ENCODE data around the gene HTT. TPM values are rescaled to one million over a fixed set of nuclear protein-coding genes. Genes with fewer than 3 reads are reported as not detected.

HTT gene
- total RNA-seq, 1 experiment from 2014 or later = 37.4 TPM

- no peak for TF ChIP-seq POLR2A (IDR thresholded peaks at IDR 0.05; ENCODE audit: borderline replicate concordance, extremely low read depth, insufficient read depth, insufficient read length)
These were observed 187.9 kb downstream of the HTT start (continued) for GRCh38 chr4:3262208-3263052.

DNA sequence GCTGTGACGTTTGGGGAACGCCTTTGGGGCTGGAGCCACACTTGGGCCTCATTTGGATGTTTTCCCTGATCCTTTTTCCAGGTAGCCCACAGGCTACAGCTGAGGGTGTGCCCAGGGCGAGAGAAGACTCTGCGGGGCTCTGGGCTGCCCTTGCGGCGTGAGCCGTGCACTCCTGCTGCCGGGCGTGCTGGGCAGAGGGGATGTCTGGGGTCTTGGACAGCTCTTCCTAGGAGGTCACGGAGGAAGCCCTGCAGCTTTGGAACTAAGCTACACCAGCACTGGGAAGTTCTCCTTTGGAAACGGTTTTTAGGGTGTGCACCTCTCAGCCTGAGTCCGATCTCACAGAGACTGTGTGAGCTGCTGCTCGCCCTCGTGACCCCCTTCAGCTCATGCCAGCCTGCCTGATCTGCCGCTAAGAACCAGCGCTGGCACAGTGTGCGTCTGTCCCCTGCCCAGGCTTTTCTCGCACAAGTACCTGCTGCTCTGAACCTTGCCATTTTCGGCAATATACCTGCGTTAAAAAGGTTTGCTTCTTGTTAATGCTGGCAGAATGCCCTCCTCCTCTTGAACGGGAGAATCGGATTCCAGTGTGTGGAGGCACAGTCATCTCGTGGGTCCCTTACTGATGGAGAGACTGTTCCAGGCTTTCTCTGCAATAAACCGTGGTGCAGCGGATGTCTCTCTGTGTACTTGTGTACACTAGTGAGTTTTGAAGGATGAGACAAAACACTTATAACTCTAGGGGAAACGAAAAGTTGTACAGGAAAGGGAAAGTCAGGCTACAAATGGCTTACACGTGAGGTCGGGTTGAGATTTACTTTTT, 188.8 kb downstream of the HTT start:
- ChIA-PET RAD21 (ENCODE audit: low non-redundant PET in 1 of 2, low total read pairs in 2 of 2, uncharacterized antibody in 2 of 2, unreplicated experiment in 2 of 2) (no interaction called here), POLR2A (no interaction called here), CTCF (no interaction called here)
- intact Hi-C loops (cut with micrococcal nuclease) = no loop called here
- DNase-seq (ENCODE audit: low read depth, low spot score) (no peak), ATAC-seq (no peak)
- no peaks in the 10 kb centered on the region for H3K9me3 ChIP-seq (ENCODE audit: control insufficient read depth in 1 of 2, insufficient read depth in 1 of 2, low read depth in 1 of 2, low read length in 2 of 2)
- H2AFZ ChIP-seq (ENCODE audit: low read depth, low read length, poor library complexity, severe bottlenecking) = no peak overlapping the region
- H3K4me3 ChIP-seq (replicated peaks in 1 of 2; ENCODE audit: low read depth in 1 of 2, low read length in 2 of 2) = no peak overlapping the region
- H3K79me2 ChIP-seq (ENCODE audit: insufficient read depth, low read length) = no peaks in the 10 kb centered on the region
- H3K27me3 ChIP-seq (ENCODE audit: insufficient read depth, low read length) = 0 out of 2 replicates have a peak, but pooled peaks cover 2% of the 10 kb centered on the region
- TF ChIP-seq, protein P1, sequence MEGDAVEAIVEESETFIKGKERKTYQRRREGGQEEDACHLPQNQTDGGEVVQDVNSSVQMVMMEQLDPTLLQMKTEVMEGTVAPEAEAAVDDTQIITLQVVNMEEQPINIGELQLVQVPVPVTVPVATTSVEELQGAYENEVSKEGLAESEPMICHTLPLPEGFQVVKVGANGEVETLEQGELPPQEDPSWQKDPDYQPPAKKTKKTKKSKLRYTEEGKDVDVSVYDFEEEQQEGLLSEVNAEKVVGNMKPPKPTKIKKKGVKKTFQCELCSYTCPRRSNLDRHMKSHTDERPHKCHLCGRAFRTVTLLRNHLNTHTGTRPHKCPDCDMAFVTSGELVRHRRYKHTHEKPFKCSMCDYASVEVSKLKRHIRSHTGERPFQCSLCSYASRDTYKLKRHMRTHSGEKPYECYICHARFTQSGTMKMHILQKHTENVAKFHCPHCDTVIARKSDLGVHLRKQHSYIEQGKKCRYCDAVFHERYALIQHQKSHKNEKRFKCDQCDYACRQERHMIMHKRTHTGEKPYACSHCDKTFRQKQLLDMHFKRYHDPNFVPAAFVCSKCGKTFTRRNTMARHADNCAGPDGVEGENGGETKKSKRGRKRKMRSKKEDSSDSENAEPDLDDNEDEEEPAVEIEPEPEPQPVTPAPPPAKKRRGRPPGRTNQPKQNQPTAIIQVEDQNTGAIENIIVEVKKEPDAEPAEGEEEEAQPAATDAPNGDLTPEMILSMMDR (IDR thresholded peaks at IDR 0.05 in 2 of 3, conservative IDR thresholded peaks at IDR 0.05 in 1 of 3; ENCODE audit: borderline replicate concordance in 1 of 3, insufficient read depth in 1 of 3, low read depth in 2 of 3, low read length in 2 of 3) = no peak
- TF ChIP-seq CBX3 (IDR thresholded peaks at IDR 0.05; ENCODE audit: low read depth) (no peak), ELF1 (IDR thresholded peaks at IDR 0.05; ENCODE audit: borderline replicate concordance, low read depth) (no peak), POLR2A (IDR thresholded peaks at IDR 0.05; ENCODE audit: borderline replicate concordance, extremely low read depth, insufficient read depth, insufficient read length) (no peak), EGR1 (IDR thresholded peaks at IDR 0.05; ENCODE audit: low read depth) (no peak), ATF3 (IDR thresholded peaks at IDR 0.05) (no peak), MAX (IDR thresholded peaks at IDR 0.05) (no peak), SIN3A (IDR thresholded peaks at IDR 0.05; ENCODE audit: low read depth) (no peak), SP1 (IDR thresholded peaks at IDR 0.05; ENCODE audit: low read depth) (no peak), ZNF274 (IDR thresholded peaks at IDR 0.05; ENCODE audit: low read depth, low read length) (no peak), YY1 (IDR thresholded peaks at IDR 0.05; ENCODE audit: extremely low read depth, insufficient replicate concordance, low read depth, low read length) (no peak), EZH2 (IDR thresholded peaks at IDR 0.05) (no peak), POLR2AphosphoS5 (IDR thresholded peaks at IDR 0.05; ENCODE audit: low read depth, low read length) (no peak), RAD21 (IDR thresholded peaks at IDR 0.05; ENCODE audit: low read depth) (no peak), REST (IDR thresholded peaks at IDR 0.05; ENCODE audit: low read depth) (no peak), SRF (IDR thresholded peaks at IDR 0.05; ENCODE audit: low read depth) (no peak)
- no peak overlapping the region for H3K27ac ChIP-seq (ENCODE audit: low read depth, low read length)
- H3K4me2 ChIP-seq (ENCODE audit: low read length) = no peak overlapping the region
- H3K9me2 ChIP-seq (ENCODE audit: insufficient read depth) = no peaks in the 10 kb centered on the region
- no peaks in the 10 kb centered on the region for H3K36me3 ChIP-seq (ENCODE audit: control insufficient read depth in 1 of 2, insufficient read depth in 2 of 2, low read length in 2 of 2)
- no peaks in the 10 kb centered on the region for H3K4me1 ChIP-seq (ENCODE audit: control insufficient read depth in 1 of 2, insufficient read depth in 2 of 2, low read length in 2 of 2)
- BruUV-seq (replicated peaks) = no TSS peak
- H4K20me1 ChIP-seq (ENCODE audit: insufficient read depth) = no peaks in the 10 kb centered on the region
- H3K9ac ChIP-seq (ENCODE audit: low read length) = no peak overlapping the region
